OCI-LY7 (cell line): ENCODE results near the gene CHCHD6.

Experiments
- CTCF ChIP-seq: fragments of 200-600 bp; sonication (generic); conservative IDR thresholded peaks from 2 replicates; pipeline ENCODE4 v1.5.1; 2014; ENCODE audit warnings: mild to moderate bottlenecking, antibody characterized with exemption, low read length, moderate library complexity, mixed read lengths
- EZH2phosphoT487 ChIP-seq: fragments of 200-600 bp; sonication (generic); IDR thresholded peaks from 2 replicates; pipeline ENCODE4 v1.6.1; 2018; ENCODE audit warnings: low read depth, borderline replicate concordance, mild to moderate bottlenecking, mixed run types, antibody characterized with exemption, low read length, moderate library complexity, mixed read lengths

GRCh38 chr3:126746395-126747177, 42.5 kb downstream of the CHCHD6 start:
- TF ChIP-seq CTCF (no peak), EZH2phosphoT487 (no peak)
